Astrocyte (in vitro differentiated cells and primary cell): ENCODE results near the gene PHEX.

ENCODE experiments used
- EZH2 ChIP-seq: IDR thresholded peaks from 2 replicates; pipeline ENCODE4 v1.6.1; 2012; ENCODE audit warnings: mild to moderate bottlenecking, low read length, inconsistent platforms; ENCODE audit not compliant: insufficient read depth
- TF ChIP-seq, protein P1 (sequence below): IDR thresholded peaks from 2 replicates; pipeline ENCODE4 v1.5.1; 2011; ENCODE audit warnings: low read depth, mild to moderate bottlenecking, inconsistent platforms, low read length, moderate library complexity; ENCODE audit not compliant: insufficient read depth

DNA sequence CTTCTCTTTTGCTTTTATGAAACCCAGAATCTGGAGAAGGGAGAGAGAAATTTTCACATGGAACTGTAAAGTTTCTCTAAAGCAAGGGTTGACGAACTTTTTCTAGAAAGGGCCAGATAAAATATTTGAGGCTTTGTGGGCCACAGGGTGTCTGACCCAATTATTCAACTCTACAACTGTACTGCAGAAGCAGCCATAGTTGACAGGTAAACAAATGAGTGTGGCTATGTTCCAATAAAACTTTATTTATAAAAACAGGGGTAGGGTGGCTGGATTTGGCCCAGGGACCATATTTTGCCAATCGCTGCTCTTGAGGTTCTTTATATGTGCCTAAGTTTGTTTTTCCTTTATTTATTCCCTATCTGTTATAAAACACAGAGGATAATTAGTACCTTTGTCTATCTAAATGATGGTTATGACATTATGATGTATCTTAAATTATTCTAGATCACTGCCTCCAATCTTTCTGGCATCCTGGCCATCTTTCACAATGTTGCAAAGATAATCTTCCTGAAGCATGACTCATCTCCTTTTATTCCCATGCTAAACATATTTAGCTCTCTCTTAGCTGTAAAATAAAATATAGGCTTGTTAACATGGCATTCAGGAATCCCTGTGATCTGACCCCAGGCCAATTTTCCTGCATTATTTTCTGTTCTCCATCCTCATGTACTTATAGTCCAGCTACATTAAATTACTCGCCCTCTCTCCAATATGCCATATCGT, 133.8 kb downstream of the PHEX start:
- TF ChIP-seq, protein P1, sequence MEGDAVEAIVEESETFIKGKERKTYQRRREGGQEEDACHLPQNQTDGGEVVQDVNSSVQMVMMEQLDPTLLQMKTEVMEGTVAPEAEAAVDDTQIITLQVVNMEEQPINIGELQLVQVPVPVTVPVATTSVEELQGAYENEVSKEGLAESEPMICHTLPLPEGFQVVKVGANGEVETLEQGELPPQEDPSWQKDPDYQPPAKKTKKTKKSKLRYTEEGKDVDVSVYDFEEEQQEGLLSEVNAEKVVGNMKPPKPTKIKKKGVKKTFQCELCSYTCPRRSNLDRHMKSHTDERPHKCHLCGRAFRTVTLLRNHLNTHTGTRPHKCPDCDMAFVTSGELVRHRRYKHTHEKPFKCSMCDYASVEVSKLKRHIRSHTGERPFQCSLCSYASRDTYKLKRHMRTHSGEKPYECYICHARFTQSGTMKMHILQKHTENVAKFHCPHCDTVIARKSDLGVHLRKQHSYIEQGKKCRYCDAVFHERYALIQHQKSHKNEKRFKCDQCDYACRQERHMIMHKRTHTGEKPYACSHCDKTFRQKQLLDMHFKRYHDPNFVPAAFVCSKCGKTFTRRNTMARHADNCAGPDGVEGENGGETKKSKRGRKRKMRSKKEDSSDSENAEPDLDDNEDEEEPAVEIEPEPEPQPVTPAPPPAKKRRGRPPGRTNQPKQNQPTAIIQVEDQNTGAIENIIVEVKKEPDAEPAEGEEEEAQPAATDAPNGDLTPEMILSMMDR = no peak
- TF ChIP-seq EZH2 = no peak
